HTR-8/SVneo (cell line): ENCODE data around the gene NFE2L1.
"Not testable (repeated sequence)": the region's sequence is repeated elsewhere in the genome, so short reads cannot be mapped to it uniquely, and the experiment has no call there.

Experiments used
- DNase-seq: peaks from one replicate; pipeline ENCODE4 v3.0.0; 2011; ENCODE audit warnings: low spot score, mixed read lengths; ENCODE audit not compliant: insufficient read length
- FAIRE-seq: peaks from 2 replicates; lab custom pipeline; 2011; peaks lifted over from hg19 to GRCh38; lab: Jason Lieb, UNC

The NFE2L1 gene

DNA sequence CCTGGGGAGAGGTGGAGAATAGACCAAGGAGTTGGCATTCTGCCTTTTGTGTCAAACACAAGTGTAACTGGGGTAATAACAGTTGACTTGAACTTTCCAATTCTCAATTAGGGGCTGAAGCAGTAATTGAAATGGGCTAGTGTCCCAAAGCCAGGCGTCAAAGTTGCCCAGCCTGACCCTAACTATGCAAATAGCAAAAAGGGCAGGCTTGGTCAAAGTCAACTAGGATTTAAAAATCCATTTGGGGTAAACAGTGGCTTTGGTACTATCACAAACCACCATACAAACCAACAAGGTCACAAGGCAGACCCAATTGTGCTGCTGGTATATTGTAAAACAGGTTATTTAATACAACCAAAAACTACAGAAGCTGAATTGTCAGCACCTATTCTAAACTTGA is 18.0 kb downstream of the NFE2L1 start:
- FAIRE-seq (no peak), DNase-seq (no peak)

DNA sequence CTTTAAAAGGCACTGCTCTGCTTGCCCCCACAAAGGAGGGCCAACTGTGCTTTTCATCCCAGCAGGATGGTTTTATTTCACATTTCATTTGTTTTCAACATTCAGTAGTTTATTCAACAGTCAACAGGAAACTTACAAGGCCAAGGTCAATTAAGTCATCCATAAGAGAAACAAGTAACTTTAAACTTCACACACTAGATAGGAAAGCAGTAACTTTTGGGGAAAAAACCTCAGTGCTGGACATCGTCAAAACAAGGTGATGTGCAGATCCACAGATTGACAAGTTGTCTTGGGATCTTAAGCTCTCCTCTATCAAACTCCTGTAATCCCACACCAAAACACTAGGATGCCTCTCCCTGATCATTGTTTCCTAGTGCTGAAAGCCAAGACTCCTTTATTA is 18.5 kb downstream of the NFE2L1 start:
- FAIRE-seq = no peak

DNA sequence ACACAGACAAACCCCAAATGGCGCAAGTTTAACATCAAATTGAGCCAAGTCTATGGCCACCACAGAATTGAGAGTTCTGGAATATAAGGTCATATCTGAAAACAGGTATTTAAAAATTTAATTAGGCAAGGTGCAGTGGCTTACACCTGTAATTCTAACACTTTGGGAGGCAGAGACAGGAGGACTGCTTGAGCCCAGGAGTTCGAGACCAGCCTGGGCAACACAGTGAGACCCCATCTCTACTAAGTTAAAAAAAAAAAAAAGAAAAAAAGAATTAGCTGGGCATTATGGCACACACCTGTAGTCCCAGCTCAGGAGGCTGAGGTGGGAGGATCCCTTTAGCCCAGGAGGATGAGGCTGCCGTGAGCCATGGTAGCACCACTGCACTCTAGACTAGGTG is 19.1 kb downstream of the NFE2L1 start:
- no peak for FAIRE-seq

More for the DNA sequence above, 18.5 kb downstream of the NFE2L1 start:
- no peak for DNase-seq

DNA sequence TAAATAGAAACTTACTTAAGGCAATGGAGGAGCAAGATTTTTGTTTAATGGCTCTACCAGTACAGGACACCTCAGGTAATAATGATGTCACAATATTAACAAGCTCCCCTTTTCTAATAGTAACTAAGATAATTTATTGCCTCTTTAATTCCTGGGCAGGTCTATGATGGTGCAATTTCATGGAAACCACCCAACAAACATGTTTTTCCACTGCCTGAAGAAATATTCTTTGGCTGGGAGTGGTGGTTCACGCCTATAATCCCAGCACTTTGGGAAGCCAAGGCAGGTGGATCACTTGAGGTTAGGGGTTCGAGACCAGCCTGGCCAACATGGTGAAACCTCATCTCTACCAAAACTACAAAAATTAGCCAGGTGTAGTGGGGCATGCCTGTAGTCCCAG is 19.6 kb downstream of the NFE2L1 start:
- not testable (repeated sequence) for FAIRE-seq, DNase-seq

More for the DNA sequence above, 19.1 kb downstream of the NFE2L1 start:
- no peak for DNase-seq

DNA sequence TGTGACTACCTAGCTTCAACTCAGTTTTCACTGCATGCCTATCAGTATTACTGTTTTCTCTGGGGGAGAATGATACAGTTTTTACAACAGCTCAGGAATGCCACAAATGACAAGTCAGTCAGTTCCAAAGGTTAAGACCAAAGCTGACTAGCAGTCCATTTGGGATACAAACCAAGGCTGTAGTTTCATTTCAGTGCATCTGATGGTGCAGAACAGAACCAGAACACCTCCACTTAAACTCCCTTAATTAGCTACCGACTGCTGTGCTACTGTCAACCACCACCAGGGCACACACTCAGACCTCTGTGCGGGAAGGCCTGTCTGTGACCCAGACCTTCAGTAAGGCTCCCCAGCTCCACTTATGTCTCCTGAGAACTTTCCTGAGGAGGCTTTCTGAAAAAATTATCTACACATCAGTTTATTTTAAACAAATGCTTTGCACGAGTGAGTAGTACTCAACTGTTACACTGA is 20.4 kb downstream of the NFE2L1 start:
- DNase-seq (no peak), FAIRE-seq (no peak)

DNA sequence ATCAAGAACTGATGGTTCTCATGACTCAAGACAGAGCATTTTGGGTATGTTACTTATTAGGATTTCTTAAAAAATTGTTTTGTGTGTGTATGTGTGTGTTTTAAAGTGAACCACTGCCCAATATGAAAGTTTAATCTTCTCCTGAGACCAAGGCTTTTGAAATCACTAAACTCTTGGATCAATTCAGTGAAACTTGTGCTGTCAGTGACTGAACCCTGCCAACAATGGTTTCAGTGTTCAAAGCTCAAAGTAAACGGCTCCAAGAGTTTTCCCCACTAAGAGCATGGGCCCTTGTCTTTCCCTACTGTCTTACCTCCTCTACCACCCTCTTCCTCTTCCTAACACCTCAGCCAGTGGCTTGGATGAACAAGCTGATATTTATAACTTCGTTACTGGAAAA is 22.0 kb downstream of the NFE2L1 start:
- DNase-seq = no peak
- no peak for FAIRE-seq

DNA sequence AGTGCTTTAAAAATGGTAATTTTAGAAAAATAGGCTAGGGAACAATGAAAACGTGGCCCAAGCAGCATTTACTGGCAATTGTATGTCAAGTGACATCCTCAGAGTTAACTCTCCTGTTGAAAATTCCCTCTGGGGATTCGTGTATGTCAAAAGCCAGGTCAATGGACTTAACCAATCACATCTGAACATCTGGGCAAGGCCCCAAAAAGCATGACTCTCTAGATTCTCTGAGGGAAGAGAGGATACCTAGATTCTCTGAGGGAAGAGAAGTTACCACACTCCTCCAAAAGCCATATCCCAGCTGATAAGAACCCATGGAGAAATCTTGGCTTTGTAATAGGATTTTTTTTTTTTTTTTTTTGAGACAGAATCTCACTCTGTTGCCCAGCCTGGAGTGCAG is 23.5 kb downstream of the NFE2L1 start:
- no peak for FAIRE-seq
- no peak for DNase-seq

DNA sequence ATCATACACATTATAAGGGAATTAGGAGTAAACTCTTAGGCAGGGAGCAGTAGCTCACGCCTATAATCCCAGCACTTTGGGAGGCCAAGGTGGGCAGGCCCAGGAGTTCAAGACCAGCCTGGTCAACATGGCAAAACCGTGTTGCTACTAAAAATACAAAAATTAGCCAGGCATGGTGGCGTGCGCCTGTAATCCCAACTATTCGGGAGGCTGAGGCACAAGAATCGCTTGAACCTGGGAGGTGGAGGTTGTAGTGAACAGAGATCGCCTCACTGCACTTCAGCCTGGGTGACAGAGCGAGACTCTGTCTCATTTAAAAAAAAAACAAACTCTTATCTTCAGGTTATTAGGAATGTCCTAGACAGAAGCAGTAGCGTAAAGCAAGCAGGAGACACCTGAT is 24.7 kb downstream of the NFE2L1 start:
- not testable (repeated sequence) for DNase-seq, FAIRE-seq

DNA sequence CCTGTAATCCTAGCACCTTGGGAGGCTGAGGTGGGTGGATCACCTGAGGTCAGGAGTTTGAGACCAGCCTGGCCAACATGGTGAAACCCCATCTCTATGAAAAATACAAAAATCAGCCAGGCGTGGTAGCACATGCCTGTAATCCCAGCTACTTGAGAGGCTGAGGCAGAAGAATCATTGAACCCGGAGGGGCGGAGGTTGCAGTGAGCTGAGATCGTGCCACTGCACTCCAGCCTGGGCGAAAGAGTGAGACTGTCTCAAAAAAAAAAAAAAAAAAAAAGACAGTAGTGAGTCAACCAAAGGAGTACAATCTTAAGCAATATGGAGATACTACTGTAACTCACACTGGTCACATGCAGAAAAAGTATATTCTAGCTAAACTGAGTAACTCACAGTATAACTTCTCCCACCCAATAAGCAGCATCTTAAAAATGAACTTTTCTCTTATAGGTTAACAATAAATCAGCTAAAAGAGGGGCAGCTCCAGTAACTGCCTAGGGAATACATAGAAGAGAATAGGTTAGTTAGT is 25.5 kb downstream of the NFE2L1 start:
- not testable (repeated sequence) for DNase-seq, FAIRE-seq

DNA sequence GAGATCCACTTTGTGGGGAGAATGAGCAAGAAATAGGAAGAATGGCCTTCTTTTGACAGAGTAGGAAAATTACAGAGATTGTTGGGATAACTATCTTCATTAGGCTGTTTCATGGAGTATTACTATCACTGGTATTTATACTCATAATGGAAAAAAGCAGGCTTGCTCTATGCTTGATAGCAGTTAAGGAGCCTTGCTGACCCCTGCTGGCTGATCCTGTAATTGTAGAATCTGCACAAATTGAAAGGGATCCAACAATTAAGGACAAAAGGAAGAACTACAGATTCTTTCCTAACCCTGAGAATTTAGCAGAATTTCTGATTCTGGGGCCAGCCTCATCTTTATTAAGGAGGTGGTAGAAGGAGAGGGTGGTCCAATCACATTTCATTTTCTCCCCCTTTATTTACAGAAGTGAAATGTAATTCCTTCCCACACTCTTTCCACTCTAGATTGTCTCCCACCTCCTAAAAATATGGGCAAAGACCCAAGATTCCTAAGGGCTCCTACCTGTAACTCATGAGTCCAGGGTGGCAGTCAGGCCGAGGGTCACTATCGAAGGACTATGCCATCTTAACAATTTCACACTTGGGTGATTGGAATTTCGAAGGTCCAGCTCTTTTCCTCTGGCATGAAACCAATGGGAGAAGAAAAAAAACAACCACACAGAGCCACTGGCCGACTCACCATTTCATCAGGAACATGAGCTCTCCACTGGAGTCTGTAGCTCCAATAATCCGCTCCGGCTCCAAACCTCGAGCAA is 26.3 kb downstream of the NFE2L1 start:
- peak; percentile 9 for FAIRE-seq
- peak; percentile 83 for DNase-seq

DNA sequence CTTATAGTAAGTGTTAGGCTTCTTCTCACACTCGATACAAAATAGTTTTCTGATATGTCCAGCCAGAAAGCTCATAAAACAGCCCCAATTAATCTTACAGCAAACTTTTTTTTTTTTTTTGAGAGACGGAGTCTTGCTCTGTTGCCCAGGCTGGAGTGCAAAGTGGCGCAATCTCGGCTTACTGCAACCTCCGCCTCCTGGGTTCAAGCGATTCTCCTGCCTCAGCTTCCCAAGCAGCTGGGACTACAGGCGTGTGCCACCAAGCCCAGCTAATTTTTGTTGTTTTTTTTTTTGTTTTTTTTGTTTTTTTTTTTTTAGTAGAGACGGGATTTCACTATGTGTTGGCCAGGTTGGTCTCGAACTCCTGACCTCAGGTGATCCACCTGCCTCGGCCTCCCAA is 29.0 kb downstream of the NFE2L1 start:
- not testable (repeated sequence) for FAIRE-seq, DNase-seq

DNA sequence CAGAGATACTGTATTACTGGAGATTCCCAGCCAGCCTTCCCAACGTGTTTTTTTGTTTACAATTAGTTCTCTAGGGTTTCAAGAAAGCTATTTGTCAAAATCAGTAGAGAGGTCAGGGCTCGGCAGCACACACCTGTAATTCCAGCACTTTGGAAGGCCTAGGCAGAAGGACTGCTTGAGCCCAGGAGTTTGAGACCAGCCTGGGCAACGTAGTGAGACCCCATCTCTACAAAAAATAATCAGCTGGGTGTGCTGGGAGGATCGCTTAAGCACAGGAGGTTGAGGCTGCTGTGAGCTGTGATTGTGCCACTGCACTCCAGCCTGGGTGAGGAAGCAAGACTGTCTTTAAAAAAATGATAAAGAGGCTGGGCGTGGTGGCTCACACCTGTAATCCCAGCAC is 33.7 kb downstream of the NFE2L1 start:
- FAIRE-seq (no peak), DNase-seq (no peak)

DNA sequence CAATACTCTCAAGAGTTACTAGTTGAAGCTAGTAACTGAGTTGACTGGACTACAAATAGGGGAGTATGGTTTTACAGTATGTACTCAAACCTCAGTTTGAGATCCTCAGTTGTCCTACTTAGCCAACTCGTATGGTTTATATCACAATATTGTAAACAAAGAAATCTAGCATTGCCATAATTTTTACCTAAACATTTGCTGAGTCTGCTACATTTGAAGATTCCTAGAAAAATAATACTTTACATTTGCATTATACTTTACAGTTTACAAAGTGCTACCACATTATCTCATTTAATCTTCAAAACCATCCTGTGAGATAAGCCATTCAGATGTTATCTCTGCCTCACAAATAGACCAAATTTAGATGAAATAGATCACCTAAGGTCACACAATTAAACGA is 36.8 kb downstream of the NFE2L1 start:
- DNase-seq (no peak), FAIRE-seq (no peak)

DNA sequence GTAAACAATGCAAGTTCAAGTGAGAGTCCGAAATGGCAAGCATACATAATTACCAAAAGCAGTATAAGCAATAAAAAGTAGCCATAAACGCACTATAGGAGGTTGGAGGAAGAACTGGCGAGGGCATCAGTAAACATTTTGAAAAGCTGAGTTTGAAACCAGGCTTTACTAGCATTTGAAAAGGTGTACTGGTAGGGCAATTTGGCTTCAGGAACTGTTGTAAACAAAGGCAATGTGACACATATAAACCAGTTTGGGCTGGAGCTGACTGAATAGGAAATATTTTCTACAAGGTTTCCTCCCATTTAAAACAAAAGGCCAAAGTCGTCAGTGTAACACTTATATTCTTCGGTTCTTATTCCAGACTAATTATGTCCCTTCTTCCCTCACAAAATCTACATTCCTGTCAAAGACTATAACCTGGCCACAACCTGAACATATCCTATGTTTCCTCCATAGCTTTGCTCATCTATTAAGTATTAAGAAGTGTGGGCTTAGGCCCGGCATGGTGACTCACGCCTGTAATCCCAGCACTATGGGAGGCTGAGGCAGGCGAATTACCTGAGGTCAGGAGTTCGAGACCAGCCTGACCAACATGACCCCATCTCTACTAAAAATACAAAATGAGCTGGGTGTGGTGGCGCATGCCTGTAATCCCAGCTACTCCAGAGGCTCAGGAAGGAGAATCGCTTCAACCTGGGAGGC is 45.3 kb downstream of the NFE2L1 start:
- FAIRE-seq = no peak
- DNase-seq = no peak

DNA sequence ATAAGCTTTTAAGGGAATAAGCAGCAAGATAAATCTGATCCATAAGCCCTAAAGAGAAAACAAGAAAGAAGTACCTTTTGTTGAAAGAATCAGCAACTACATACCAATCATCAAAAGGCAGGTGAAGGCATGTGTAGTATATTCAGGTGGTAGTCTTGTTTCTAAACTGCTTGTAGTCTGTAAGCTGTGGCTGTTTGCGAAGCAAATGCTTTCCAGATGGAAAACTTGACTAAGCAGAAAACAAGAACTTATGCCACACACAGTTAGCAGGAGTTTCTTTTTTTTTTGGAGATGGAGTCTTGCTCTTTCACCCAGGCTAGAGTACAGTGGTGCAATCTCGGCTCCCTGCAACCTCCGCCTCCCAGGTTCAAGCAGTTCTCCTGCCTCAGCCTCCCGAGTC is 47.5 kb downstream of the NFE2L1 start:
- FAIRE-seq (no peak), DNase-seq (no peak)

DNA sequence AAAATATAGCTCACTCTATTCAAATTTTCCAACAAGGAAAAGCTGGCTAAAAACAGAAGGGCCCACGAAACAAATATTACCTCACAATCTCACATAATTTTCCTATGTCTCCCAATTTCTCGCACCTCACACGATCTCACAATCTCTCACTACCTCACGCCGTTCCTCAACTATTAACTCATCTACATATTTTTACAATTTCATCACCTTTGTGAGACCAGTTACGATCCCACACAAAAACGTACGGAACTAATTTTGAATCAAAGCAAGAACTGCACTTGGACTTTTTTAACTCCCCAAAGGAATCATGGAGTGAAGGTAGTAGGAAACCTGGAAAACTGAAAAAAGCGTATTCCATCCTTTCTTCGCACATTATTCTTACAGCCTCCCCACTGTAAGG is 52.0 kb downstream of the NFE2L1 start:
- FAIRE-seq (no peak), DNase-seq (no peak)

DNA sequence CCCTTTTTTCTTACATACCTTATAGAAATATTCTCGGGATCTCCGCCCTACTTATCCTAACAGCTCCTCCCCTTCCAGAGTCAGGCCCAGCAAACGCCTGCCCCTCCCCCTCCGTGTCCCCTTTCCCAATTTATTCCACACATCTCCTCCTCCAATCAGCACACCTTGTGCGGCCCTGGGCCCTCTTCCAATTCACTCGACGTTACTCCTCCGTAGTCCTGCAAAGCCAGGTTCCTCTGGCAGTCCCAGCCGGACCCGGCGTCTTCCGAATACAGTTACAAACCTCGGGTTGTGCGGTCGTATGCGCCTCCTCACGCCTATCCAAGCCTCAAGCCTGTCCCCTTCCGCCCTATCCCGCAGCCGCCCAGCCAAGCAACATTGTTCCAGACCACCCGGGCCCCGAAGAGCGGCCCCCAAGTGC is 52.4 kb downstream of the NFE2L1 start:
- peak; percentile 72 for DNase-seq
- no peak for FAIRE-seq

DNA sequence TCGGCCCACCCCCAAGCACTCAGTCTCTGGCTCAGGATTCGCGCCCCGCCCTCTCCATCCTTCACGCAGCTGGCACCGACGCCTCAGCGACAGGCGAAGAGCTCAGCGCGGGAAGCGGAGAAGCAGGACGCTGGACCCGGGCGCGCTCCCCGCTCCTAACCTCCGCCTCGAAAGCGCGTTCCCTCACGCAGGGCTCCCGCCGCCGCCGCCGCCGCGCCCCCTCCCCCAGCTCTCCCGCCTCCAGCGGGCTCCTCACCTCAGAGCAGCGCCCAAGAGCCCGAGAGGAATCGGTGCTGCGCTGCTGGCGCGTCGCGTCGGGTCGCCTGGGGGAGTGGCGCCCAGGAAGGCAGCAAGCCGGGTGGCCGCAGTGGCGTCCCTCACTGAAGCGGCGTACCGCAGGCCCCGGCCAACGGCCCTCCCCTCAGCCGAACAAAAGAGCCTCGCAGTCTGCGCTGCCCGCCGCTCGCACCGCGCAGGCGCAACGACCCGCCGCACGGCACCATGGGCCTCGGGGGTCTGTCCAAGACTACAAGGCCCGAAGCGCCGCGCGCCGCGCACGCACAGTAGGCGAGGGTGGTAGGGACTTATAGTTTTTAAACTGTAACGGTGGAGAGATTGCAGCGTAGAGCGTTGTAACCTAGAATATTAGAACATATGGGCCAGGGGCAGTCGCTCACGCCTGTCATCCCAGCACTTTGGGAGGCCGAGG is 53.0 kb downstream of the NFE2L1 start, which contains the start of gene CBX1:
TSS of gene CBX1 (minus strand) at position 467 of the 709 bp plus-strand sequence. CDS start 24,474 bp downstream, outside the sequence.
- peak; percentile 98 for DNase-seq
- peak; percentile 81 for FAIRE-seq

DNA sequence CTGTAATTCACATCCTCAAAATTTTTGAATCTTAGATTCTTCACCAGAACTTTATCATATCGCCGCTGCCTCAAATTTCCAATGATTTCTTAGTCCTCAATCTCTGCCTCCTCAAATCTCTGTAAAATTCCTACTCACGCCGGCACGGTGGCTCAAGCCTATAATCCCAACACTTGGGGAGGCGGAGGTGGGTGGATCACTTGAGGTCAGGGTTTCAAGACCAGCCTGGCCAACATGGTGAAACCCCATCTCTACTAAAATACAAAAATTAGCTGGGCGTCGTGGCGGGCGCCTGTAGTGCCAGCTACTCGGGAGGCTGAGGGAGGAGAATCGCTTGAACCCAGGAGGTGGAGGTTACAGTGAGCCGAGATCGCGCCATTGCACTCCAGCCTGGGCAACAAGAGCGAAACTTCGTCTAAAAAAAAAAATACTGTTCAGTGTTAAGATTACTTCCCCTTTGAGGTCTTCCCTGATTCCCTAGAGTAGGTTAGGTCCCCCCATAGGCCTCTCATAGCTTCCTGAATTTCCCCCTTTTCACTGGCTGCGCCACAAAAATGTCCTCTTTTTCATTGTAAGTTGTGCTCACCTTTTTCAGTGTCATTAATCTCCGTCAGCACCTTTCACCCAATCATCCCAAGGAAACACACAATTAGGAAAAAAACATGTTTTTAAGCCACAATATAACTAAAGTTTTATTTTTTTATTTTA is 54.0 kb downstream of the NFE2L1 start:
- DNase-seq (no peak), FAIRE-seq (no peak)
